ENCODE results near the gene UAP1L1.
A peak's percentile ranks its signal among the peaks of the same experiment; 100 is the strongest.

UAP1L1 gene

DNA sequence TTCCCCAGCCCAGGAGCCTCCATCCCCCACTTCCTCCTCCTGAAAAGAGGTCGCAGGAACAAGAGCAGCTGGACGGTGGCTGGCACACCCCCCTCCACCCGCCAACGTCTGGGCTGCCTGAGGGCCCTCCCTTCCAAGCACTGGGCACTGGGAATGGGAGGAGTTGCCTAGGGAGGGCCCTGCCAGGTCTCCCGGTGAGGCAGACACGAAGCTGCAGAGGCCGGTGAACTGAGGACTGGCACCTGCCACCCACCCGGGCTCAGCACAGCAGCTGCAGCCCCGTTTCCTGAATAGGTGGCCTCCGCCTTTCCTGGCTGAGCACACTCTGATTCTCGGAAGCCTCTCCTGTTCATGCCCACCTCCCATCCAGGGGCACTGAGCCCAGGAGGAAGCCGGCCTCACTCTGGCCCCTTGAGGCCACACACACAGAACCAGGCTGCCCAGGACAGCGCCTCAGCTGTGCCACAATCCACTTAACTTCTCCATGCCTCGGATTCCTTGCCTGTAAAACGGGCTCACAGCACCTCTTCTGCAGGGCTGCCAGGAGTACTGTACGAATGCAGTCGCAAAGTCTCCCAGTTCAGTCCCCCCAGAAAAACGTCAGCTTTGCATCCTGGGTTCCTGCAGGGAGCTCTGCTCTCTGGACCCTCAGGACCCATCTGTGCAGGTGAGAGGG lies 32.7 kb upstream of the UAP1L1 start:
- no peaks in the 10 kb centered on the region for H3K36me3 ChIP-seq (ENCODE audit: control insufficient read depth, insufficient read depth, low read length)
- peaks cover 35% of the 10 kb centered on the region for H3K4me1 ChIP-seq (ENCODE audit: control insufficient read depth, insufficient read depth, low read length)
- H3K27me3 ChIP-seq (ENCODE audit: control insufficient read depth, insufficient read depth, low read length) = peaks cover 13% of the 10 kb centered on the region
- peak overlapping the region; percentile 71 for H3K4me3 ChIP-seq (ENCODE audit: low read length)
- peak overlapping the region; percentile 61 for H3K9ac ChIP-seq (ENCODE audit: low read length)
- no peaks in the 10 kb centered on the region for H3K9me3 ChIP-seq (ENCODE audit: control insufficient read depth, low read length)

GRCh38 chr9:137045294-137046087 lies 31.8 kb upstream of the UAP1L1 start:
- Histone ChIP-seq H3K4me1 (ENCODE audit: control insufficient read depth, insufficient read depth, low read length) (peaks cover 36% of the 10 kb centered on the region), H3K9ac (ENCODE audit: low read length) (peak overlapping the region; percentile 61), H3K36me3 (ENCODE audit: control insufficient read depth, insufficient read depth, low read length) (no peaks in the 10 kb centered on the region), H3K27me3 (ENCODE audit: control insufficient read depth, insufficient read depth, low read length) (peaks cover 18% of the 10 kb centered on the region), H3K4me3 (ENCODE audit: low read length) (peak overlapping the region; percentile 71), H3K9me3 (ENCODE audit: control insufficient read depth, low read length) (no peaks in the 10 kb centered on the region)

- Histone ChIP-seq H3K4me3 (ENCODE audit: low read length) (peak within 1 kb of the TSS; percentile 71), H3K36me3 (ENCODE audit: control insufficient read depth, insufficient read depth, low read length) (no peaks in the 10 kb centered on the region), H3K27me3 (ENCODE audit: control insufficient read depth, insufficient read depth, low read length) (peaks cover 18% of the 10 kb centered on the region), H3K4me1 (ENCODE audit: control insufficient read depth, insufficient read depth, low read length) (peaks cover 36% of the 10 kb centered on the region), H3K9ac (ENCODE audit: low read length) (peak within 1 kb of the TSS; percentile 61), H3K9me3 (ENCODE audit: control insufficient read depth, low read length) (no peaks in the 10 kb centered on the region)
These were observed 31.1 kb upstream of the UAP1L1 start, which contains the start of gene NPDC1 for GRCh38 chr9:137046088-137046787. Gene NPDC1, minus strand, starts transcription at chr9:137046177. Its CDS starts 188 bp downstream, at chr9:137045989.

- Histone ChIP-seq H3K36me3 (ENCODE audit: control insufficient read depth, insufficient read depth, low read length) (no peaks in the 10 kb centered on the region), H3K4me3 (ENCODE audit: low read length) (no peak overlapping the region), H3K4me1 (ENCODE audit: control insufficient read depth, insufficient read depth, low read length) (peaks cover 30% of the 10 kb centered on the region), H3K27me3 (ENCODE audit: control insufficient read depth, insufficient read depth, low read length) (peaks cover 30% of the 10 kb centered on the region), H3K9me3 (ENCODE audit: control insufficient read depth, low read length) (no peaks in the 10 kb centered on the region), H3K9ac (ENCODE audit: low read length) (no peak overlapping the region)
These were observed 28.4 kb upstream of the UAP1L1 start for GRCh38 chr9:137048655-137049543.

DNA sequence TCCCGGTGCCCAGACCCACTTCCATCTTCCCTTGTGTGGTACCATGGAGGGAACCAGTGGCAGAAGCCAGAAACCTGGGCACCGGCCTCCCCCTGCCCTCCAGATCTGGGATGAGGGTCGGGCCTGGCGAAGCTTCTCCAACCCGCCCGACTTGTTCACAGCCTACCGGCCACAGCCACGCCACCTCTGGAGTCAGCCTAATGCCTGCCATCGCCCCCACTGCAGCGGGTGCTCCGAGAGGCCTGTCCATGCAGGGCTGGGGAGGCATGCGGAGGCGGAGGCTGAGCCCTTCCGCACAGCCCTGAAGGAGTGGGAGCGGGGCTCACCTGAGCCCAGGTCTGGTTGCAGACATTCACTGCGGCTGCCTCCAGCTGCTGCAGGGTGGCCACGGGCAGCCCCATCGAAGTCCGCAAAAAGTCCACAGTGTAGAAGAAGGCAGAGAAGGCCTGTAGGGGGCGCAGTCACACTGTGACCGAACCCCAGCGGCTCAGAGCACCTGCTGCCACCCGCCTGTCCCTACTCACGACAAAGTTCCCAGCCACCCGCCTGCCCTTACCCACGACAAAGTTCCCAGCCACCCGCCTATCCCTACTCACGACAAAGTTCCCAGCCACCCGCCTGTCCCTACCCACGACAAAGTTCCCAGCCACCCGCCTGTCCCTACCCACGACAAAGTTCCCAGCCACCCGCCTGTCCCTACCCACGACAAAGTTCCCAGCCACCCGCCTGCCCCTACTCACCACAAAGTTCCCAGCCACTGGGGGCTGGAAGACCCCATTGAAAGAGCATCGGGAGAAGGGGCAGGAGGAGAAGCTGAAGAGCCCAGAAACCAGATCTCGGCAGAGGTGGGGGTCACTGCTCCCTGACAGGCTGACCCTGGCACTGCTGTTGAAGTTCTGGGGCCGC lies 27.5 kb upstream of the UAP1L1 start:
- no peaks in the 10 kb centered on the region for H3K9me3 ChIP-seq (ENCODE audit: control insufficient read depth, low read length)
- no peak overlapping the region for H3K4me3 ChIP-seq (ENCODE audit: low read length)
- peaks cover 34% of the 10 kb centered on the region for H3K27me3 ChIP-seq (ENCODE audit: control insufficient read depth, insufficient read depth, low read length)
- H3K9ac ChIP-seq (ENCODE audit: low read length) = no peak overlapping the region
- H3K36me3 ChIP-seq (ENCODE audit: control insufficient read depth, insufficient read depth, low read length) = no peaks in the 10 kb centered on the region
- peaks cover 29% of the 10 kb centered on the region for H3K4me1 ChIP-seq (ENCODE audit: control insufficient read depth, insufficient read depth, low read length)

DNA sequence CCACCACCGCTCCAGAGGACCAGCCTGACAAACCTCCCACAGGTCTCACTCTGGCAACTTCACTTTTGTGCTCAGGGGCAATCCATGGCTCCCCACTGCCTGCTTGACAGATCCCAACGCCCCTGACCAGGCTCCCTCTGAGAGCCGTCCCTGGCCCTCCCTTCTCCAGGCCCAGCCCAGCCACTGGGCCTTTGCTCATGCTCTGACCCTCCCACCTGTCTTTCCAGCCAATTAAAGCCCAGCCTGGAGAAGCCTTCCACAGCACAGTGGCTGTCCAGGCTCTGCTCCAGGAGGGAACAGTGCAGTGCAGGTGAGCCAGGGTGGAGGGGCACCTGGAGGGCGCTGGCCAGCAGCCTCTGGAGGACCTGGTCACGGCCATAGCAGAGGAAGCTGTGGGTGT lies 26.7 kb upstream of the UAP1L1 start:
- Histone ChIP-seq H3K27me3 (ENCODE audit: control insufficient read depth, insufficient read depth, low read length) (peaks cover 34% of the 10 kb centered on the region), H3K9me3 (ENCODE audit: control insufficient read depth, low read length) (no peaks in the 10 kb centered on the region), H3K9ac (ENCODE audit: low read length) (no peak overlapping the region)

GRCh38 chr9:137051145-137051724 lies 26.1 kb upstream of the UAP1L1 start:
- Histone ChIP-seq H3K27me3 (ENCODE audit: control insufficient read depth, insufficient read depth, low read length) (peaks cover 34% of the 10 kb centered on the region), H3K9ac (ENCODE audit: low read length) (no peak overlapping the region), H3K4me3 (ENCODE audit: low read length) (no peak overlapping the region), H3K9me3 (ENCODE audit: control insufficient read depth, low read length) (no peaks in the 10 kb centered on the region), H3K4me1 (ENCODE audit: control insufficient read depth, insufficient read depth, low read length) (peaks cover 37% of the 10 kb centered on the region), H3K36me3 (ENCODE audit: control insufficient read depth, insufficient read depth, low read length) (no peaks in the 10 kb centered on the region)

More for the DNA sequence above, 26.7 kb upstream of the UAP1L1 start:
- Histone ChIP-seq H3K4me3 (ENCODE audit: low read length) (no peak overlapping the region), H3K4me1 (ENCODE audit: control insufficient read depth, insufficient read depth, low read length) (peaks cover 31% of the 10 kb centered on the region), H3K36me3 (ENCODE audit: control insufficient read depth, insufficient read depth, low read length) (no peaks in the 10 kb centered on the region)

GRCh38 chr9:137052293-137052692 lies 25.0 kb upstream of the UAP1L1 start:
- no peak overlapping the region for H3K9ac ChIP-seq (ENCODE audit: low read length)
- peaks cover 32% of the 10 kb centered on the region for H3K27me3 ChIP-seq (ENCODE audit: control insufficient read depth, insufficient read depth, low read length)
- H3K36me3 ChIP-seq (ENCODE audit: control insufficient read depth, insufficient read depth, low read length) = no peaks in the 10 kb centered on the region
- no peaks in the 10 kb centered on the region for H3K9me3 ChIP-seq (ENCODE audit: control insufficient read depth, low read length)
- H3K4me3 ChIP-seq (ENCODE audit: low read length) = no peak overlapping the region
- H3K4me1 ChIP-seq (ENCODE audit: control insufficient read depth, insufficient read depth, low read length) = peaks cover 41% of the 10 kb centered on the region

GRCh38 chr9:137052998-137053943 lies 24.0 kb upstream of the UAP1L1 start:
- Histone ChIP-seq H3K27me3 (ENCODE audit: control insufficient read depth, insufficient read depth, low read length) (peaks cover 27% of the 10 kb centered on the region), H3K4me3 (ENCODE audit: low read length) (no peak overlapping the region), H3K4me1 (ENCODE audit: control insufficient read depth, insufficient read depth, low read length) (peaks cover 47% of the 10 kb centered on the region), H3K9me3 (ENCODE audit: control insufficient read depth, low read length) (no peaks in the 10 kb centered on the region), H3K36me3 (ENCODE audit: control insufficient read depth, insufficient read depth, low read length) (no peaks in the 10 kb centered on the region), H3K9ac (ENCODE audit: low read length) (peak overlapping the region; percentile 55)
